HepG2 (cell line): Measurements from ENCODE around the gene LAMP1.

Experiments used
- FOXO1 ChIP-seq: sonication (generic); formaldehyde crosslinking; IDR thresholded peaks from 2 replicates; pipeline ENCODE4 v1.4.0; 2020; ENCODE audit warnings: missing genetic modification reagents
- KLF9 ChIP-seq: IDR thresholded peaks from 2 replicates; pipeline ENCODE4 v1.6.1; 2016; ENCODE audit warnings: low read depth
- TF ChIP-seq, protein P1 (sequence below): sonication (generic); formaldehyde crosslinking; IDR thresholded peaks from 2 replicates; pipeline ENCODE4 v1.5.0; 2020; ENCODE audit warnings: mild to moderate bottlenecking, missing genetic modification reagents, moderate library complexity

DNA sequence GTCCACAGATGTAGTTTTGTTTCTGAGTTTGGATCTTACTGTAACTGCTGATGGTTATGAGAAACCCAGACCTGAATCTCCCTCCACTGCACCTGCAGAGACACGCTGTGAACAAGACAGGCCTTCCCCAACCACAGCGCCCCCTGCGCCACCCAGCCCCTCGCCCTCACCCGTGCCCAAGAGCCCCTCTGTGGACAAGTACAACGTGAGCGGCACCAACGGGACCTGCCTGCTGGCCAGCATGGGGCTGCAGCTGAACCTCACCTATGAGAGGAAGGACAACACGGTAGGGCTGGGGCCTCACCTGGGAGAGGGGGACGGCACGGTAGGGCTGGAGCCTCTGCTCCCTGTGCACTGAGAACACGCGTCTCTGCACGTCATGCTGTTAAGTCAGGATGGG lies 22.3 kb downstream of the LAMP1 start:
- TF ChIP-seq KLF9 (CRISPR knock-in tag) (no peak), FOXO1 (no peak)
- TF ChIP-seq, protein P1, sequence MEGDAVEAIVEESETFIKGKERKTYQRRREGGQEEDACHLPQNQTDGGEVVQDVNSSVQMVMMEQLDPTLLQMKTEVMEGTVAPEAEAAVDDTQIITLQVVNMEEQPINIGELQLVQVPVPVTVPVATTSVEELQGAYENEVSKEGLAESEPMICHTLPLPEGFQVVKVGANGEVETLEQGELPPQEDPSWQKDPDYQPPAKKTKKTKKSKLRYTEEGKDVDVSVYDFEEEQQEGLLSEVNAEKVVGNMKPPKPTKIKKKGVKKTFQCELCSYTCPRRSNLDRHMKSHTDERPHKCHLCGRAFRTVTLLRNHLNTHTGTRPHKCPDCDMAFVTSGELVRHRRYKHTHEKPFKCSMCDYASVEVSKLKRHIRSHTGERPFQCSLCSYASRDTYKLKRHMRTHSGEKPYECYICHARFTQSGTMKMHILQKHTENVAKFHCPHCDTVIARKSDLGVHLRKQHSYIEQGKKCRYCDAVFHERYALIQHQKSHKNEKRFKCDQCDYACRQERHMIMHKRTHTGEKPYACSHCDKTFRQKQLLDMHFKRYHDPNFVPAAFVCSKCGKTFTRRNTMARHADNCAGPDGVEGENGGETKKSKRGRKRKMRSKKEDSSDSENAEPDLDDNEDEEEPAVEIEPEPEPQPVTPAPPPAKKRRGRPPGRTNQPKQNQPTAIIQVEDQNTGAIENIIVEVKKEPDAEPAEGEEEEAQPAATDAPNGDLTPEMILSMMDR: no peak
